Measurements from ENCODE around the gene GINS3. TPM values are rescaled to one million over a fixed set of nuclear protein-coding genes. Genes with fewer than 3 reads are reported as not detected.

Gene GINS3
- total RNA-seq, 1 experiment from 2014 or later, result 7.3 TPM

DNA sequence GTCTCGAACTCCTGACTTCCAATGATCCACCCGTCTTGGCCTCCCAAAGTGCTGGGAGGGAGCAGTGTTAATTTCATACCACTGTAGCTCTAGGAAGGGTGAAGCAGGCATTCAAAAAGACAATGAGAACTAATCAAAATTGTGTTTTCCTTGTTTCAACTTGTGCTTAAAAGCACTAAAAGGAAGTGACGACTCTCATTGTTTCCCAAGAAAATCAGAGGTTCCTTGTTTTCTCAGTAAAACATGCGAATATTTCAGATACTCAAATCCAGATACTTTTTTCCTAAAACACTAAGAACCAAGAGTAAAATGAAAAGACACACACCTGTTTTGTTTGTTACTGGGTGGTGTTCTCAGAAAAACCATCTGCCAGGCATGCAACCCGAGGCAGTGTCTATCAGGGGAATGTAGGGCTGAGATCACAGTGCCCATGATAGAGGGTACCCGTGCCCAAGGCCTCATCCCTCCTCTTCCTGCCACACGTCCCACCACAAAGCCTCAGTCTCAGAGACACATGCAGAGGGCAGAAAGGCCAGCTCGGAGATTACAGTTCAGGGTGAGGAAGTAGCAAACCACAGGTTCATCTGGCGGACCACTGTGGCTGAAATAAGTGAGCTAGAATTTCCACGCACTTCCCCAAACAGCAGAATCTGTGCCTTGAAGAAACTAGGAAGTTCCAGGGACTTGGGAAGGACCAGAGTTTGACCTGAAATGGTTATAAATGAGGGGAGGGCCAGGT lies 33.7 kb downstream of the GINS3 start:
- Mint-ChIP-seq H3K4me1 (peaks cover 8% of the 10 kb centered on the region), H3K4me3 (no peak overlapping the region), H3K27me3 (ENCODE audit: low read depth) (no peaks in the 10 kb centered on the region; the same call in 1 of the 2 replicates), H3K27ac (no peak overlapping the region), H3K9me3 (no peaks in the 10 kb centered on the region), H3K36me3 (no peaks in the 10 kb centered on the region)
- no peak for TF ChIP-seq PRDM15 (CRISPR knock-in tag; IDR thresholded peaks at IDR 0.05)
- TF ChIP-seq MYBL2 (CRISPR knock-in tag; IDR thresholded peaks at IDR 0.05), result no peak
- no peak for TF ChIP-seq KAT7 (CRISPR knock-in tag; IDR thresholded peaks at IDR 0.05; ENCODE audit: borderline replicate concordance)
- TF ChIP-seq SMAD4 (CRISPR knock-in tag; IDR thresholded peaks at IDR 0.05), result no peak
- no peak for TF ChIP-seq ZNF423 (CRISPR knock-in tag; IDR thresholded peaks at IDR 0.05)
- TF ChIP-seq NR1H2 (CRISPR knock-in tag; IDR thresholded peaks at IDR 0.05), result no peak
- TF ChIP-seq AR (CRISPR knock-in tag; IDR thresholded peaks at IDR 0.05), result no peak
- TF ChIP-seq FOXJ3 (CRISPR knock-in tag; IDR thresholded peaks at IDR 0.05; ENCODE audit: borderline replicate concordance), result no peak
- no peak for TF ChIP-seq NR3C1 (CRISPR knock-in tag; conservative IDR thresholded peaks at IDR 0.05; ENCODE audit: low read depth)
- TF ChIP-seq CBFB (CRISPR knock-in tag; IDR thresholded peaks at IDR 0.05; ENCODE audit: low read depth), result no peak
- TF ChIP-seq JUN (CRISPR knock-in tag; IDR thresholded peaks at IDR 0.05), result no peak
- POLR2A ChIA-PET, result no interaction called here
- CTCF ChIA-PET, result no interaction called here
- DNase-seq (ENCODE audit: low spot score) (no peak), ATAC-seq (no peak)

- Mint-ChIP-seq H3K27ac (no peak overlapping the region), H3K36me3 (no peaks in the 10 kb centered on the region), H3K4me1 (peaks cover 5% of the 10 kb centered on the region), H3K9me3 (no peaks in the 10 kb centered on the region), H3K27me3 (ENCODE audit: low read depth) (no peaks in the 10 kb centered on the region; the same call in 1 of the 2 replicates), H3K4me3 (no peak overlapping the region)
- DNase-seq (ENCODE audit: low spot score) (no peak), ATAC-seq (no peak)
- TF ChIP-seq, protein P1, sequence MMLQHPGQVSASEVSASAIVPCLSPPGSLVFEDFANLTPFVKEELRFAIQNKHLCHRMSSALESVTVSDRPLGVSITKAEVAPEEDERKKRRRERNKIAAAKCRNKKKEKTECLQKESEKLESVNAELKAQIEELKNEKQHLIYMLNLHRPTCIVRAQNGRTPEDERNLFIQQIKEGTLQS (CRISPR knock-in tag; conservative IDR thresholded peaks at IDR 0.05), result no peak
- TF ChIP-seq ZNF423 (CRISPR knock-in tag; IDR thresholded peaks at IDR 0.05) (no peak), MYBL2 (CRISPR knock-in tag; IDR thresholded peaks at IDR 0.05) (no peak), FOXP4 (CRISPR knock-in tag; IDR thresholded peaks at IDR 0.05) (no peak), CBFB (CRISPR knock-in tag; IDR thresholded peaks at IDR 0.05; ENCODE audit: low read depth) (no peak), ZNF263 (CRISPR knock-in tag; IDR thresholded peaks at IDR 0.05; ENCODE audit: low read depth) (no peak), ZBTB21 (CRISPR knock-in tag; IDR thresholded peaks at IDR 0.05; ENCODE audit: borderline replicate concordance) (no peak), GTF2I (CRISPR knock-in tag; conservative IDR thresholded peaks at IDR 0.05) (no peak), SP1 (CRISPR knock-in tag; conservative IDR thresholded peaks at IDR 0.05) (no peak), CREB1 (CRISPR knock-in tag; IDR thresholded peaks at IDR 0.05) (no peak)
- TF ChIP-seq, protein P2, sequence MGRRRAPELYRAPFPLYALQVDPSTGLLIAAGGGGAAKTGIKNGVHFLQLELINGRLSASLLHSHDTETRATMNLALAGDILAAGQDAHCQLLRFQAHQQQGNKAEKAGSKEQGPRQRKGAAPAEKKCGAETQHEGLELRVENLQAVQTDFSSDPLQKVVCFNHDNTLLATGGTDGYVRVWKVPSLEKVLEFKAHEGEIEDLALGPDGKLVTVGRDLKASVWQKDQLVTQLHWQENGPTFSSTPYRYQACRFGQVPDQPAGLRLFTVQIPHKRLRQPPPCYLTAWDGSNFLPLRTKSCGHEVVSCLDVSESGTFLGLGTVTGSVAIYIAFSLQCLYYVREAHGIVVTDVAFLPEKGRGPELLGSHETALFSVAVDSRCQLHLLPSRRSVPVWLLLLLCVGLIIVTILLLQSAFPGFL (CRISPR knock-in tag; IDR thresholded peaks at IDR 0.05; ENCODE audit: borderline replicate concordance), result no peak
- CTCF ChIA-PET, result no interaction called here
- POLR2A ChIA-PET, result interaction anchor here (0.6 kb wide), 1 partner anchor 9 kb away, joined by 4 read pairs; no protein-coding TSS in a partner anchor
These were observed 34.7 kb downstream of the GINS3 start for GRCh38 chr16:58426966-58427365.
